ENCODE results near the gene ENOX1.

DNA sequence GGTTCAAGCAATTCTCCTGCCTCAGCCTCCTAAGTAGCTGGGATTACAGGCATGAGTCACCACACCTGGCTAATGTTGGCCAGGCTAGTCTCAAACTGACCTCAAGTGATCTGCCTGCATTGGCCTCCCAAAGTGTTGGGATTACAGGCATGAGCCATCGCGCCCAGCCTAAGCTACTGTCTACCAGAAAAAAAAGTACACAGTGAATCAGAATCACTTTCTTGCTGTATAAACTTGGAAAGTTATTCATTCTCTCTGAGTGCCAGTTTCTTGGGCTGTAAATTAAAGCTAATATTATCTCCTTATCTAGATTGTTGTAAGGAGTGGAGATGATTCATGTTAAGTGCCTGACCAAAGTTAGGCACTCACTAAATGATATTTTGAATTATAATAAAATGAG, 242.8 kb downstream of the ENOX1 start:
- TF ChIP-seq, protein P1, sequence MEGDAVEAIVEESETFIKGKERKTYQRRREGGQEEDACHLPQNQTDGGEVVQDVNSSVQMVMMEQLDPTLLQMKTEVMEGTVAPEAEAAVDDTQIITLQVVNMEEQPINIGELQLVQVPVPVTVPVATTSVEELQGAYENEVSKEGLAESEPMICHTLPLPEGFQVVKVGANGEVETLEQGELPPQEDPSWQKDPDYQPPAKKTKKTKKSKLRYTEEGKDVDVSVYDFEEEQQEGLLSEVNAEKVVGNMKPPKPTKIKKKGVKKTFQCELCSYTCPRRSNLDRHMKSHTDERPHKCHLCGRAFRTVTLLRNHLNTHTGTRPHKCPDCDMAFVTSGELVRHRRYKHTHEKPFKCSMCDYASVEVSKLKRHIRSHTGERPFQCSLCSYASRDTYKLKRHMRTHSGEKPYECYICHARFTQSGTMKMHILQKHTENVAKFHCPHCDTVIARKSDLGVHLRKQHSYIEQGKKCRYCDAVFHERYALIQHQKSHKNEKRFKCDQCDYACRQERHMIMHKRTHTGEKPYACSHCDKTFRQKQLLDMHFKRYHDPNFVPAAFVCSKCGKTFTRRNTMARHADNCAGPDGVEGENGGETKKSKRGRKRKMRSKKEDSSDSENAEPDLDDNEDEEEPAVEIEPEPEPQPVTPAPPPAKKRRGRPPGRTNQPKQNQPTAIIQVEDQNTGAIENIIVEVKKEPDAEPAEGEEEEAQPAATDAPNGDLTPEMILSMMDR (IDR thresholded peaks at IDR 0.05): no peak
- no peak for TF ChIP-seq POLR2A (IDR thresholded peaks at IDR 0.05)
